SK-N-SH (cell line): ENCODE measurements around the gene PLIN4. TPM values are rescaled to one million over a fixed set of nuclear protein-coding genes. Genes with fewer than 3 reads are reported as not detected.

Experiments
- CTCF ChIA-PET: fragments of 300-600, 350-600 bp; formaldehyde crosslinking; extraction: SDS; loops from one replicate; lab custom pipeline; 2021; lab: Yijun Ruan, JAX
- POLR2A ChIA-PET: fragments of 350-600 bp; sonication (Branson Sonifier 250); formaldehyde crosslinking; extraction: SDS; loops from one replicate; lab custom pipeline; 2020; ENCODE audit warnings: antibody characterized with exemption, inconsistent platforms; lab: Yijun Ruan, JAX
- DNase-seq: peaks from one replicate; pipeline ENCODE4 v3.0.0; 2012
- H2AFZ ChIP-seq: fragments of 200-600 bp; sonication (generic); 2 replicates; pipeline ENCODE4 v1.8.1; 2016; ENCODE audit warnings: antibody characterized with exemption, mild to moderate bottlenecking, low read depth
- H3F3A ChIP-seq: fragments of 200-600 bp; sonication (generic); replicated peaks from 2 replicates; pipeline ENCODE3; 2016; ENCODE audit warnings: antibody characterized with exemption, mild to moderate bottlenecking; ENCODE audit not compliant: insufficient read depth
- H3K27ac ChIP-seq, 2 experiments: fragments of 200-500 bp in 1 of 2; fragments of 200-600 bp in 1 of 2; sonication (Bioruptor generic) in 1 of 2; sonication (generic), shearing (Covaris generic) in 1 of 2; 2 replicates each; pipeline versions ENCODE4 v1.5.1 to v1.6.1; 2014 to 2016; ENCODE audit warnings: low read depth in 2 of 2, inconsistent platforms in 1 of 2, low read length in 1 of 2, mild to moderate bottlenecking in 1 of 2, mixed read lengths in 1 of 2
- H3K27me3 ChIP-seq: fragments of 200-600 bp; sonication (generic), shearing (Covaris generic); 2 replicates; pipeline ENCODE4 v1.6.1; 2016; ENCODE audit warnings: mixed run types; ENCODE audit not compliant: insufficient read depth
- H3K36me3 ChIP-seq, 2 experiments: fragments of 200-500 bp in 1 of 2; fragments of 200-600 bp in 1 of 2; sonication (Bioruptor generic) in 1 of 2; sonication (generic) in 1 of 2; replicated peaks in 1 of 2; 2 replicates each; pipeline versions ENCODE3 to v1.5.1; 2014 to 2016; ENCODE audit warnings: low read length in 1 of 2, mild to moderate bottlenecking in 1 of 2; ENCODE audit not compliant: insufficient read depth in 2 of 2, control insufficient read depth in 1 of 2
- H3K4me1 ChIP-seq, 2 experiments: fragments of 200-500 bp in 1 of 2; fragments of 200-600 bp in 1 of 2; sonication (Bioruptor generic) in 1 of 2; sonication (generic), shearing (Covaris generic) in 1 of 2; 2 replicates each; pipeline versions ENCODE4 v1.5.1 to v1.6.1; 2014 to 2016; ENCODE audit warnings: low read depth in 1 of 2, low read length in 1 of 2, mixed run types in 1 of 2; ENCODE audit not compliant: insufficient read depth in 2 of 2, control insufficient read depth in 1 of 2
- H3K4me2 ChIP-seq: fragments of 200-600 bp; sonication (generic), shearing (Covaris generic); 2 replicates; pipeline ENCODE4 v1.6.1; 2017; ENCODE audit warnings: mixed run types
- H3K4me3 ChIP-seq, 2 experiments: fragments of 200-500 bp in 1 of 2; fragments of 200-600 bp in 1 of 2; sonication (Bioruptor generic) in 1 of 2; sonication (generic), shearing (Covaris generic) in 1 of 2; 2 replicates each; pipeline versions ENCODE4 v1.5.1 to v1.8.1; 2014 to 2016; ENCODE audit warnings: low read depth in 2 of 2, inconsistent platforms in 1 of 2, low read length in 1 of 2, mild to moderate bottlenecking in 1 of 2, mixed read lengths in 1 of 2, moderate library complexity in 1 of 2
- H3K79me2 ChIP-seq: fragments of 200-600 bp; sonication (generic); 2 replicates; pipeline ENCODE4 v1.8.1; 2017; ENCODE audit warnings: mild to moderate bottlenecking; ENCODE audit not compliant: insufficient read depth
- H3K9ac ChIP-seq: fragments of 200-600 bp; sonication (generic); 2 replicates; pipeline ENCODE4 v1.6.1; 2017; ENCODE audit warnings: mixed run types
- H3K9me2 ChIP-seq: fragments of 200-600 bp; sonication (generic); 2 replicates; pipeline ENCODE4 v1.6.1; 2017; ENCODE audit warnings: mixed run types
- H3K9me3 ChIP-seq: fragments of 200-600 bp; sonication (generic); 2 replicates; pipeline ENCODE4 v1.6.1; 2017; ENCODE audit warnings: mixed run types, mild to moderate bottlenecking, moderate library complexity
- H4K20me1 ChIP-seq: fragments of 200-600 bp; sonication (generic); 2 replicates; pipeline ENCODE4 v1.6.1; 2017; ENCODE audit warnings: mild to moderate bottlenecking, mixed run types; ENCODE audit not compliant: insufficient read depth
- CHD2 ChIP-seq: fragments of 150-350 bp; IDR thresholded peaks from 2 replicates; pipeline ENCODE4 v1.6.1; 2018; ENCODE audit warnings: low read length; ENCODE audit not compliant: partially characterized antibody
- CTCF ChIP-seq: fragments of 200-600 bp; sonication (generic); IDR thresholded peaks from 2 replicates; pipeline ENCODE4 v1.6.1; 2017; ENCODE audit warnings: antibody characterized with exemption, mild to moderate bottlenecking, moderate library complexity
- EP300 ChIP-seq, 2 experiments: IDR thresholded peaks; 2 replicates each; pipeline versions ENCODE4 v1.4.0 to v1.6.1; 2012; ENCODE audit warnings: borderline replicate concordance in 1 of 2, low read depth in 1 of 2, low read length in 1 of 2
- FOSL2 ChIP-seq: IDR thresholded peaks from 2 replicates; pipeline ENCODE4 v1.4.0; 2012; ENCODE audit warnings: low read depth, mild to moderate bottlenecking, moderate library complexity, borderline replicate concordance
- FOXM1 ChIP-seq: IDR thresholded peaks from 2 replicates; pipeline ENCODE4 v1.4.0; 2012; ENCODE audit warnings: low read depth, mild to moderate bottlenecking
- GATA2 ChIP-seq: sonication (generic); formaldehyde crosslinking; IDR thresholded peaks from 2 replicates; pipeline ENCODE4 v1.5.0; 2020; ENCODE audit warnings: mild to moderate bottlenecking, missing genetic modification reagents
- JUND ChIP-seq: IDR thresholded peaks from 2 replicates; pipeline ENCODE4 v1.4.0; 2012
- MEF2A ChIP-seq: IDR thresholded peaks from 2 replicates; pipeline ENCODE4 v1.4.0; 2012; ENCODE audit warnings: low read depth, borderline replicate concordance
- RAD21 ChIP-seq: IDR thresholded peaks from 2 replicates; pipeline ENCODE4 v1.6.1; 2012; ENCODE audit warnings: mild to moderate bottlenecking, low read length
- RCOR1 ChIP-seq: fragments of 150-350 bp; IDR thresholded peaks from 2 replicates; pipeline ENCODE4 v1.6.1; 2017; ENCODE audit warnings: antibody characterized with exemption, low read length
- SIN3A ChIP-seq: IDR thresholded peaks from 2 replicates; pipeline ENCODE4 v1.6.1; 2012; ENCODE audit warnings: low read depth, mild to moderate bottlenecking, low read length, moderate library complexity, borderline replicate concordance
- SMC3 ChIP-seq: IDR thresholded peaks from 2 replicates; pipeline ENCODE4 v1.6.1; 2012; ENCODE audit warnings: low read depth, low read length, improper control_type of control experiment
- WGBS: methylation state at CpG from one replicate; pipeline ENCODE4 v1.1.6; 2017; ENCODE audit warnings: low lambda C conversion rate; 5-methylcytosine and 5-hydroxymethylcytosine counted together
- polyA plus RNA-seq, 3 experiments: library from polyadenylated mRNA; depleted of rRNA; stranded (reverse); fragments of >200 nt; gene quantifications; 2 replicates each; pipeline ENCODE4 v1.2.3, GENCODE V29; 2012
- TF ChIP-seq, protein P1 (sequence below): fragments of 150-350 bp; IDR thresholded peaks from 2 replicates; pipeline ENCODE4 v1.6.1; 2017; ENCODE audit warnings: antibody characterized with exemption, low read length, low read depth, borderline replicate concordance
- TF ChIP-seq, protein P2 (sequence below): IDR thresholded peaks from 2 replicates; pipeline ENCODE4 v1.4.0; 2012; ENCODE audit warnings: low read depth, borderline replicate concordance

PLIN4 gene
- polyA plus RNA-seq (2012; rRNA removed) = 0.07 and 0.10 TPM in 2 replicates
- polyA plus RNA-seq (2012; cell fraction: cytosol; rRNA removed) = 0.01 and 0.07 TPM in 2 replicates
- 0.48 and 0.53 TPM in 2 replicates for polyA plus RNA-seq (2012; cell fraction: nucleus; rRNA removed)

- H2AFZ ChIP-seq = no peak within 1 kb of the TSS
- no peaks in the 10 kb centered on the region for H3K36me3 ChIP-seq
- no peak within 1 kb of the TSS for H3K27ac ChIP-seq
- no peak for DNase-seq
- H3K9me3 ChIP-seq = no peaks in the 10 kb centered on the region
- no peaks in the 10 kb centered on the region for H3K79me2 ChIP-seq
- WGBS = 84% methylated on average over 18 of the region's 34 CpGs
- no peak within 1 kb of the TSS for H3K4me3 ChIP-seq
- peaks cover 0 to 3% of the 10 kb centered on the region in 2 experiments; a peak in 1 of 4 replicates for H3K4me1 ChIP-seq
- TF ChIP-seq, protein P1, sequence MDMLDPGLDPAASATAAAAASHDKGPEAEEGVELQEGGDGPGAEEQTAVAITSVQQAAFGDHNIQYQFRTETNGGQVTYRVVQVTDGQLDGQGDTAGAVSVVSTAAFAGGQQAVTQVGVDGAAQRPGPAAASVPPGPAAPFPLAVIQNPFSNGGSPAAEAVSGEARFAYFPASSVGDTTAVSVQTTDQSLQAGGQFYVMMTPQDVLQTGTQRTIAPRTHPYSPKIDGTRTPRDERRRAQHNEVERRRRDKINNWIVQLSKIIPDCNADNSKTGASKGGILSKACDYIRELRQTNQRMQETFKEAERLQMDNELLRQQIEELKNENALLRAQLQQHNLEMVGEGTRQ = no peak
- TF ChIP-seq GATA2 (CRISPR knock-in tag) (no peak), SIN3A (no peak), MEF2A (no peak), FOXM1 (no peak), CHD2 (no peak), FOSL2 (no peak), SMC3 (no peak), JUND (no peak)
- TF ChIP-seq, protein P2, sequence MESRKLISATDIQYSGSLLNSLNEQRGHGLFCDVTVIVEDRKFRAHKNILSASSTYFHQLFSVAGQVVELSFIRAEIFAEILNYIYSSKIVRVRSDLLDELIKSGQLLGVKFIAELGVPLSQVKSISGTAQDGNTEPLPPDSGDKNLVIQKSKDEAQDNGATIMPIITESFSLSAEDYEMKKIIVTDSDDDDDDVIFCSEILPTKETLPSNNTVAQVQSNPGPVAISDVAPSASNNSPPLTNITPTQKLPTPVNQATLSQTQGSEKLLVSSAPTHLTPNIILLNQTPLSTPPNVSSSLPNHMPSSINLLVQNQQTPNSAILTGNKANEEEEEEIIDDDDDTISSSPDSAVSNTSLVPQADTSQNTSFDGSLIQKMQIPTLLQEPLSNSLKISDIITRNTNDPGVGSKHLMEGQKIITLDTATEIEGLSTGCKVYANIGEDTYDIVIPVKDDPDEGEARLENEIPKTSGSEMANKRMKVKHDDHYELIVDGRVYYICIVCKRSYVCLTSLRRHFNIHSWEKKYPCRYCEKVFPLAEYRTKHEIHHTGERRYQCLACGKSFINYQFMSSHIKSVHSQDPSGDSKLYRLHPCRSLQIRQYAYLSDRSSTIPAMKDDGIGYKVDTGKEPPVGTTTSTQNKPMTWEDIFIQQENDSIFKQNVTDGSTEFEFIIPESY = no peak
- ChIA-PET POLR2A (interaction anchor here (1.0 kb wide), 1 partner anchor 10 kb away, joined by 3 read pairs; no protein-coding TSS in a partner anchor), CTCF (interaction anchor here (0.8 to 1.1 kb wide), 3 partner anchors 8 to 118 kb away, joined by 3 to 5 read pairs (median 4); partner anchors contain the start of gene PLIN5)
- H3K9ac ChIP-seq = no peak within 1 kb of the TSS
- no peak within 1 kb of the TSS for H3K4me2 ChIP-seq
- no peaks in the 10 kb centered on the region for H3K9me2 ChIP-seq
- H4K20me1 ChIP-seq = no peaks in the 10 kb centered on the region
- H3F3A ChIP-seq = no peaks in the 10 kb centered on the region
- no peaks in the 10 kb centered on the region for H3K27me3 ChIP-seq
These were observed at the start of gene PLIN4 for GRCh38 chr19:4518345-4519171. PLIN4 (minus strand) TSS chr19:4518486; CDS start chr19:4518272, 214 bp downstream.

DNA sequence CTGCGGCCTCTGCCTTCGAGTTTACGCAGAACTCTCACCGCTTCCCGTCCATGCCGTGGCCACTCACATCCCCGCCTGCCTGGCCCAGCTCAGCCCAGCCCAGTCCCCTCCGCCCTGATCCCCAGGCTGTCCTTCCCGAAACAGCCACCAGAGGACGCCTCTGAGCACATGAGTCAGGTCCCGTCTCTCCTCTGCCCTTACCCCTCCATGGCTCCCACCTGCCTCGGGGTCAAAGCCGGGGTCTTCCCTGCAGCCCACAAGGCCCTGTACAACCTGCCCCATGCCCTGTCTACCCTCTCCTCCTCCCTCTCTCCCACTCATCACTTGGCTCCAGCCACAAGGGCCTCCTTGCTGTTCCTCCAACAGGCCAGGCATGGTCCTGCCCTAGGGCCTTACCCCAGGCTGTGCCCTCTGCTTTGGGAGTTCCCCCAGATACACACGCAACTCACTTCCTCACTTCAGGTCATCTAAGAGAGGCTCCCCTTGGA, 49.3 kb upstream of the PLIN4 start:
- ChIA-PET POLR2A (no interaction called here), CTCF (interaction anchor here (0.6 to 13.0 kb wide), 28 partner anchors 9 to 368 kb away, joined by 3 to 200 read pairs (median 6); no protein-coding TSS in a partner anchor)
- no peaks in the 10 kb centered on the region for H3K9me3 ChIP-seq
- no peak overlapping the region for H3K27ac ChIP-seq
- DNase-seq = peak; percentile 88
- no peaks in the 10 kb centered on the region for H3K79me2 ChIP-seq
- no peak overlapping the region for H3K9ac ChIP-seq
- 23% methylated on average over 11 of the region's 14 CpGs for WGBS
- no peak overlapping the region for H3K4me2 ChIP-seq
- H3K9me2 ChIP-seq = no peaks in the 10 kb centered on the region
- H3K4me3 ChIP-seq = peak overlapping the region in 1 of 2 experiments; percentile 27; a peak in 1 of 4 replicates
- H3F3A ChIP-seq = peaks cover 5% of the 10 kb centered on the region
- TF ChIP-seq RCOR1 (no peak), EP300 (IDR thresholded peaks at IDR 0.05; ENCODE audit: borderline replicate concordance in 1 of 2, low read depth in 1 of 2, low read length in 1 of 2) (no peak), RAD21 (peak; percentile 51), CTCF (peak; percentile 88), SMC3 (peak; percentile 82)
- H2AFZ ChIP-seq = no peak overlapping the region; the same call in 1 of the 2 replicates
- H3K4me1 ChIP-seq = no peaks in the 10 kb centered on the region; a peak in 1 of 4 replicates
- no peaks in the 10 kb centered on the region for H4K20me1 ChIP-seq
- H3K27me3 ChIP-seq = no peaks in the 10 kb centered on the region
- H3K36me3 ChIP-seq = no peaks in the 10 kb centered on the region
